Measurements from ENCODE around the gene HOXD4.

- TF ChIP-seq POLR2A (IDR thresholded peaks at IDR 0.05) (no peak), CTCF (IDR thresholded peaks at IDR 0.05) (no peak)
These were observed 5.0 kb downstream of the HOXD4 start for GRCh38 chr2:176156301-176156806.
